Osteocyte (in vitro differentiated cells): ENCODE results near the gene SLC6A18. TPM values are rescaled to one million over a fixed set of nuclear protein-coding genes. Genes with fewer than 3 reads are reported as not detected.
"Not testable (repeated sequence)": the region's sequence is repeated elsewhere in the genome, so short reads cannot be mapped to it uniquely, and the experiment has no call there.

Source experiments
- DNase-seq: peaks from one replicate; pipeline ENCODE4 v3.0.0; 2021; ENCODE audit warnings: mixed read lengths; ENCODE audit not compliant: unreplicated experiment; ENCODE audit errors: extremely low spot score
- H3K27ac Mint-ChIP-seq: one replicate; pipeline ENCODE4 v1.8.0; 2021; ENCODE audit warnings: mild to moderate bottlenecking, mixed read lengths; ENCODE audit not compliant: unreplicated experiment
- H3K27me3 Mint-ChIP-seq: one replicate; pipeline ENCODE4 v1.8.0; 2021; ENCODE audit warnings: mixed read lengths; ENCODE audit not compliant: unreplicated experiment
- H3K36me3 Mint-ChIP-seq: one replicate; pipeline ENCODE4 v1.8.0; 2021; ENCODE audit warnings: mixed read lengths; ENCODE audit not compliant: unreplicated experiment
- H3K4me1 Mint-ChIP-seq: one replicate; pipeline ENCODE4 v1.8.0; 2021; ENCODE audit warnings: mixed read lengths; ENCODE audit not compliant: unreplicated experiment
- H3K4me3 Mint-ChIP-seq: one replicate; pipeline ENCODE4 v1.8.0; 2021; ENCODE audit warnings: mild to moderate bottlenecking, moderate library complexity, mixed read lengths; ENCODE audit not compliant: unreplicated experiment
- H3K9me3 Mint-ChIP-seq: one replicate; pipeline ENCODE4 v1.8.0; 2021; ENCODE audit warnings: mixed read lengths; ENCODE audit not compliant: unreplicated experiment
- CTCF ChIP-seq: fragments of 200-600 bp; sonication (generic); IDR thresholded peaks from 2 replicates; pipeline ENCODE4 v1.5.0; 2021; ENCODE audit warnings: antibody characterized with exemption, mild to moderate bottlenecking, moderate library complexity
- total RNA-seq: library from RNA; stranded (reverse); gene quantifications from 2 replicates; pipeline ENCODE4 v1.2.1, GENCODE V29; 2021

SLC6A18 gene
- total RNA-seq, 1 donor from 2014 or later, result not detected

- H3K9me3 Mint-ChIP-seq, result peaks cover 4% of the 10 kb centered on the region
- H3K36me3 Mint-ChIP-seq, result no peaks in the 10 kb centered on the region
- H3K27ac Mint-ChIP-seq, result no peak overlapping the region
- H3K4me3 Mint-ChIP-seq, result no peak overlapping the region
- no peak for TF ChIP-seq CTCF
- no peak for DNase-seq
- H3K4me1 Mint-ChIP-seq, result no peaks in the 10 kb centered on the region
- H3K27me3 Mint-ChIP-seq, result no peaks in the 10 kb centered on the region
Measured at GRCh38 chr5:1273745-1274144, 48.6 kb downstream of the SLC6A18 start.

GRCh38 chr5:1274471-1274870, 49.3 kb downstream of the SLC6A18 start:
- Mint-ChIP-seq H3K4me1 (no peaks in the 10 kb centered on the region), H3K27me3 (no peaks in the 10 kb centered on the region), H3K27ac (no peak overlapping the region), H3K36me3 (no peaks in the 10 kb centered on the region), H3K9me3 (peaks cover 4% of the 10 kb centered on the region), H3K4me3 (no peak overlapping the region)
- no peak for TF ChIP-seq CTCF
- DNase-seq, result no peak

- DNase-seq, H3K9me3 Mint-ChIP-seq, H3K27ac Mint-ChIP-seq: not testable (repeated sequence)
Measured at GRCh38 chr5:1275397-1276391, 50.5 kb downstream of the SLC6A18 start.

GRCh38 chr5:1276930-1277329, 51.7 kb downstream of the SLC6A18 start:
- Mint-ChIP-seq H3K36me3 (no peaks in the 10 kb centered on the region), H3K4me1 (no peaks in the 10 kb centered on the region), H3K4me3 (no peak overlapping the region), H3K9me3 (peaks cover 4% of the 10 kb centered on the region), H3K27ac (no peak overlapping the region), H3K27me3 (no peaks in the 10 kb centered on the region)
- DNase-seq, result no peak
- no peak for TF ChIP-seq CTCF

More at GRCh38 chr5:1275397-1276391, 50.5 kb downstream of the SLC6A18 start:
- H3K4me1 Mint-ChIP-seq, H3K4me3 Mint-ChIP-seq, H3K27me3 Mint-ChIP-seq, H3K36me3 Mint-ChIP-seq: not testable (repeated sequence)

GRCh38 chr5:1277331-1277730, 52.1 kb downstream of the SLC6A18 start:
- Mint-ChIP-seq H3K36me3 (no peaks in the 10 kb centered on the region), H3K4me3 (no peak overlapping the region), H3K27me3 (no peaks in the 10 kb centered on the region), H3K27ac (no peak overlapping the region), H3K9me3 (peaks cover 4% of the 10 kb centered on the region), H3K4me1 (no peaks in the 10 kb centered on the region)
- no peak for DNase-seq
- TF ChIP-seq CTCF, result no peak
